Retina (tissue), 1 donor: Measurements from ENCODE around the gene STAB2.

Experiments
- DNase-seq: peaks from one replicate; pipeline ENCODE4 v3.0.0-alpha.2; 2016

STAB2 gene

GRCh38 chr12:103755425-103755824, 168.4 kb downstream of the STAB2 start:
- no peak for DNase-seq

- no peak for DNase-seq
Observed at GRCh38 chr12:103756443-103756842, 169.4 kb downstream of the STAB2 start.

- no peak for DNase-seq
Observed at GRCh38 chr12:103757248-103757647, 170.2 kb downstream of the STAB2 start.

GRCh38 chr12:103758310-103759089, 171.4 kb downstream of the STAB2 start:
- DNase-seq, result no peak

- no peak for DNase-seq
Observed at GRCh38 chr12:103762473-103762872, 175.4 kb downstream of the STAB2 start.

GRCh38 chr12:103765322-103765721, 178.2 kb downstream of the STAB2 start:
- no peak for DNase-seq

GRCh38 chr12:103766028-103766427, 179.0 kb downstream of the STAB2 start:
- DNase-seq, result no peak

- DNase-seq, result no peak
Observed at GRCh38 chr12:103768467-103769123, 181.5 kb downstream of the STAB2 start.

- no peak for DNase-seq
Observed at GRCh38 chr12:103769240-103769945, 182.3 kb downstream of the STAB2 start.

GRCh38 chr12:103771466-103771865, 184.4 kb downstream of the STAB2 start:
- DNase-seq, result no peak

- no peak for DNase-seq
Observed at GRCh38 chr12:103772367-103773108, 185.5 kb downstream of the STAB2 start.

- DNase-seq, result no peak
Observed at GRCh38 chr12:103773109-103773910, 186.2 kb downstream of the STAB2 start.

- no peak for DNase-seq
Observed at GRCh38 chr12:103774977-103775560, 188.0 kb downstream of the STAB2 start.

- DNase-seq, result no peak
Observed at GRCh38 chr12:103778781-103779180, 191.7 kb downstream of the STAB2 start.

- no peak for DNase-seq
Observed at GRCh38 chr12:103779410-103780092, 192.5 kb downstream of the STAB2 start.

GRCh38 chr12:103780093-103780440, 193.0 kb downstream of the STAB2 start:
- DNase-seq, result no peak

GRCh38 chr12:103780992-103781391, 193.9 kb downstream of the STAB2 start:
- DNase-seq, result no peak

GRCh38 chr12:103782399-103782798, 195.3 kb downstream of the STAB2 start:
- DNase-seq, result no peak

- no peak for DNase-seq
Observed at GRCh38 chr12:103783744-103784664, 196.9 kb downstream of the STAB2 start.
